IPS-18a (cell line): ENCODE measurements around the gene LEUTX.
A peak's percentile ranks its signal among the peaks of the same experiment; 100 is the strongest.
"Not testable (repeated sequence)": the region's sequence is repeated elsewhere in the genome, so short reads cannot be mapped to it uniquely, and the experiment has no call there.

Source experiments
- H3K27ac ChIP-seq: one replicate; pipeline ENCODE4 v1.5.1; 2013; ENCODE audit warnings: low read length
- H3K27me3 ChIP-seq: one replicate; pipeline ENCODE4 v1.6.1; 2013; ENCODE audit warnings: mild to moderate bottlenecking, low read length; ENCODE audit not compliant: control insufficient read depth, insufficient read depth
- H3K36me3 ChIP-seq: one replicate; pipeline ENCODE4 v1.6.1; 2013; ENCODE audit warnings: low read depth, low read length; ENCODE audit not compliant: control insufficient read depth
- H3K4me1 ChIP-seq: one replicate; pipeline ENCODE4 v1.6.1; 2013; ENCODE audit warnings: low read depth, low read length; ENCODE audit not compliant: control insufficient read depth
- H3K4me3 ChIP-seq: one replicate; pipeline ENCODE4 v1.5.1; 2013; ENCODE audit warnings: low read length
- H3K9ac ChIP-seq: one replicate; pipeline ENCODE4 v1.6.1; 2013; ENCODE audit warnings: mild to moderate bottlenecking, low read length, moderate library complexity
- H3K9me3 ChIP-seq: one replicate; pipeline ENCODE4 v1.6.1; 2013; ENCODE audit warnings: low read depth, low read length; ENCODE audit not compliant: control insufficient read depth

LEUTX gene

DNA sequence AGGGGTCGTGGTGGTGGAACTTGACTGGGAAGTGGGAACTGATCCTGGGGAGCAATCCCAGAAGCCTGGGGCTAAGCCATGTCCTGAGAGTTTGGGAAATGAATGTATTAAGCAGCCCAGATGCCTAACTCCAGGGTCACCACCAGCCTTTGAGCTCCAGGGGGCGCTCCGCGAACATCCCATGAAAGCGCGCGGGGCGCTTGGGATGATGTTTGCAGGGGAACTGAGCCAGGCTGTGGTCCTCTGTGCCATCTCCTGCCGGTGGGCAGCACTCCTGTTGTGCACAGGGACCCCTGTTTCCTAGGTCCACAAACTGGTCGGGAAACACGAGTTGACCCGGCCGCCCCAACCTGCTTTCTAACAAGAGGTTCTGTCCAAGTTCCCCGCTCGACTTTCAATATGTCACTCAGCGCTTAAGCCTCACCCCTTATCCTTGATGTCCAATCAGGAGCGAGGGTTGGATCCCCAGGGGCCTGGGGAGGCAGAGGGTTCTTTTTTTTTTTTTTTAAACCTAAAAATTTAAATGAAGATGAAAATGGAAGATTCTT lies 14.4 kb downstream of the LEUTX start:
- Histone ChIP-seq H3K36me3 (no peaks in the 10 kb centered on the region), H3K9ac (peak overlapping the region; percentile 22), H3K27ac (no peak overlapping the region)

DNA sequence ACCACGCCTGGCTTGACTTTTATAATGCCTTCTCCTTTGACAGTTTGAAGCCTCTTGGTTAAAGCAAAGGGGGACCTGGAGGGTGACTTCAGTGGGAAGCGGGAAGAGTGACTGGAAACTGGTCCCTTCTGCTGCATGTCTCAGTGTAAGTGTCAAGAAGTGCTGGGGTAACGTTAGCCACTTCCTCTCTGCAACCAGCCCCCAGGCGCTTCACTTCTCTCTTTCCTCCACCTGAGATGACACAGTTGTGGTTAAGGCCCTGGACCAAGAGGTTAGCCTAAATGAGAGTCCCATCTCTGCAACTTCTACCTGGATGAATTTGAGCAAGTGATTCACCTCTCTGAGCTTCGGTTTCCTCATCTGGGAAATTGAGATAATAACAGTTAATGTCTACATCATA lies 16.3 kb downstream of the LEUTX start:
- no peaks in the 10 kb centered on the region for H3K9me3 ChIP-seq
- H3K27ac ChIP-seq: no peak overlapping the region
- H3K27me3 ChIP-seq: no peaks in the 10 kb centered on the region
- no peaks in the 10 kb centered on the region for H3K36me3 ChIP-seq
- H3K4me1 ChIP-seq: peaks cover 18% of the 10 kb centered on the region
- H3K9ac ChIP-seq: no peak overlapping the region
- H3K4me3 ChIP-seq: no peak overlapping the region

More for the DNA sequence above, 14.4 kb downstream of the LEUTX start:
- Histone ChIP-seq H3K27me3 (no peaks in the 10 kb centered on the region), H3K4me1 (peaks cover 18% of the 10 kb centered on the region), H3K4me3 (peak overlapping the region; percentile 90), H3K9me3 (no peaks in the 10 kb centered on the region)

- H3K36me3 ChIP-seq: no peaks in the 10 kb centered on the region
- no peak overlapping the region for H3K27ac ChIP-seq
- peak overlapping the region; percentile 16 for H3K9ac ChIP-seq
- H3K9me3 ChIP-seq: no peaks in the 10 kb centered on the region
- H3K27me3 ChIP-seq: no peaks in the 10 kb centered on the region
- H3K4me1 ChIP-seq: peaks cover 18% of the 10 kb centered on the region
- H3K4me3 ChIP-seq: no peak overlapping the region
These were observed 17.4 kb downstream of the LEUTX start for GRCh38 chr19:39796000-39796498.

DNA sequence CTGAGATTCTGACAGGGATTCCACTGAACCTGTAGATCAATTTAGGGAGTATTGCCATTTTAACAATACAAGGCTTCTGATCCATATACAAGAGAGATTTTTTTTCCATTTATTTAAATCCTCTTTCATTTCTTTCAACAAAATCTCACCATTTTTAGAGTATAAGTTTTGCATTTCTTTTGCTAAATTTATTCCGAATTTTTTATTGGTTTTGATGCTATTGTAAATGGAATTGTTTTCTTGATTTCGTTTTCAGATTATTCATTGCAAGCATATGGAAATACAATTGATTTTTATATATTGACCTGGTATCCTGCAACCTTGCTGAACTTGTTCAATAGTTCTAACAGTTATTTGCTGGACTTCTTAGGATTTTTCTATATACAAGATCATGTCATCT lies 18.4 kb downstream of the LEUTX start:
- Histone ChIP-seq H3K27ac (no peak overlapping the region), H3K4me1 (peaks cover 18% of the 10 kb centered on the region), H3K9ac (no peak overlapping the region), H3K36me3 (no peaks in the 10 kb centered on the region), H3K4me3 (no peak overlapping the region), H3K9me3 (no peaks in the 10 kb centered on the region), H3K27me3 (no peaks in the 10 kb centered on the region)

DNA sequence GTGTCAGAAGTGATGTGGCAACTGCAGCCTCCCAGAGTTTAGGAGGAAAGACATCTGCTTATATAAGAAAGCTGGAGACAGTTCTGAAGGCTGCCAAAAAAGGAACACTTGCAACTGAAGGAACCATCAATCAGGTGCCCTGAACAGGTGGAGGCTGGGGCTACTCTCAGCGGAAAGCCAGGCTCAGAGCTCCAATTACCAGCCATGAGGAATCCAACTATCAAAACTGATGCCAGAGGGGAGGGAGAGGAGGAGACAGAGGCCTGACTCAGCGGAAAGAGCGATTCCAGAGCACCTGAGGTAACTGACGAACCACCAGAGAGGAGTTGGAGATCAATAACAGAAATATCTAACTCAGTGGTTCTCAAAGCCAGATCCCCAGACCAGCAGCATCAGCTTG lies 24.3 kb downstream of the LEUTX start:
- no peaks in the 10 kb centered on the region for H3K9me3 ChIP-seq
- no peak overlapping the region for H3K9ac ChIP-seq
- H3K4me1 ChIP-seq: peaks cover 5% of the 10 kb centered on the region
- H3K36me3 ChIP-seq: no peaks in the 10 kb centered on the region
- no peak overlapping the region for H3K27ac ChIP-seq
- H3K27me3 ChIP-seq: no peaks in the 10 kb centered on the region
- H3K4me3 ChIP-seq: no peak overlapping the region

DNA sequence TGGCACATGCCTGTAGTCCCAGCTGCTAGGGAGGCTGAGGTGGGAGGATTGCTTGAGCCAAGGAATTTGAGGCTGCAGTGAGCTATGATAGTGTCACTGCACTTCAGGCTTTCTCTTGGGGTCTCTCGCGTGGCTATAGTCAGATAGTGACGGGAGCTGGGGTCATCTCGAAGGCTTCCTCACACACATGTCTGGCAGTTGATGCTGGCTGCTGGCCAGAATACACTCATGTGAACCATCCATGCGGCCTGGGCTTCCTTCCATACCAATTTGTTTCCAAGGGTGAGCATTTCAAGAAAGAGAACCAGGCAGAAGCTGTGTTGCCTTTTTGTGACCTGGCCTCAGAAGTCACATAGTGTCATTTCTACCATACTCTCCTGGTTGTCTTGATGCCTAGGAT lies 26.4 kb downstream of the LEUTX start:
- Histone ChIP-seq H3K9ac (no peak overlapping the region), H3K27ac (no peak overlapping the region), H3K27me3 (no peaks in the 10 kb centered on the region), H3K4me3 (no peak overlapping the region), H3K9me3 (no peaks in the 10 kb centered on the region), H3K4me1 (peaks cover 5% of the 10 kb centered on the region), H3K36me3 (no peaks in the 10 kb centered on the region)

GRCh38 chr19:39807846-39808364 lies 29.3 kb downstream of the LEUTX start:
- H3K36me3 ChIP-seq: no peaks in the 10 kb centered on the region
- H3K9ac ChIP-seq: no peak overlapping the region
- H3K27ac ChIP-seq: no peak overlapping the region
- no peaks in the 10 kb centered on the region for H3K9me3 ChIP-seq
- H3K4me3 ChIP-seq: no peak overlapping the region
- H3K4me1 ChIP-seq: peaks cover 5% of the 10 kb centered on the region
- no peaks in the 10 kb centered on the region for H3K27me3 ChIP-seq

DNA sequence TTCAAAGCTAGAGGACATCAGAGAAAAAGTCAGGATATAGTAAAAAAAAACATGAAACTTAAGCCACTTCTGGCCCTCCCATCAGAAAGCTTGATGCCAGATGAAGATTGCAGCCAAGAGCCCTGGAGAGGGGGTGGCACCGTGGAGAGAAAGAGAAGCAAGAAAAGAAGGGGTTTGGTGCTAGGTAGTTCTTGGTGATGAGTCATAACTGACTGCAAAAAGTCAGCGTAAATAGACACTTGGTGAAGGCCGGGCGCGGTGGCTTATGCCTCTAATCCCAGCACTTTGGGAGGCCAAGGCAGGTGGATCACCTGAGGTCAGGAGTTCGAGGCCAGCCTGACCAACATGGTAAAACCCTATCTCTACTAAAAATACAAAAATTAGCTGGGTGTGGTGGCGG lies 30.0 kb downstream of the LEUTX start:
- H3K27me3 ChIP-seq, H3K4me3 ChIP-seq, H3K36me3 ChIP-seq, H3K9ac ChIP-seq, H3K4me1 ChIP-seq, H3K9me3 ChIP-seq, H3K27ac ChIP-seq: not testable (repeated sequence)

GRCh38 chr19:39809368-39809767 lies 30.7 kb downstream of the LEUTX start:
- Histone ChIP-seq H3K9ac (no peak overlapping the region), H3K36me3 (no peaks in the 10 kb centered on the region), H3K27ac (no peak overlapping the region), H3K4me1 (no peaks in the 10 kb centered on the region), H3K9me3 (no peaks in the 10 kb centered on the region), H3K4me3 (no peak overlapping the region), H3K27me3 (no peaks in the 10 kb centered on the region)

- Histone ChIP-seq H3K9ac (no peak overlapping the region), H3K27me3 (no peaks in the 10 kb centered on the region), H3K4me3 (no peak overlapping the region), H3K27ac (no peak overlapping the region), H3K36me3 (no peaks in the 10 kb centered on the region), H3K4me1 (no peaks in the 10 kb centered on the region), H3K9me3 (no peaks in the 10 kb centered on the region)
These were observed 31.8 kb downstream of the LEUTX start for GRCh38 chr19:39810424-39810823.

DNA sequence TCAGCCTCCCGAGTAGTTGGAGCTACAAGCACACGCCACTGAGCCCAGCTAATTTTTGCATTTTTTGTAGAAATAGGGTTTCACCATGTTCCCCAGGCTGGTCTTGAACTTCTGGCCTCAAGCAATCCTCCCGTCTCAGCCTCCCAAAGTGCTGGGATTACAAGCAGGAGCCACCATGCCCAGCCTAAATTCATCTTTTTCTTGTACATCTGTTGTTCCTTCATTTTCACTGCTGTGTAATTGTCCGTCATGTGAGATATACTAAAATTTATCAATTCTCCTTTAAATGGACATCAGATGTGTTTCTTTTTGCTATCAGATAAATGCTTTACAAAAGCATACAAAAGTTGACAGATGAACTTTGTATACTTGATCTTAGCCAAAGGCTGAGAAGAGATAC lies 32.4 kb downstream of the LEUTX start:
- H3K36me3 ChIP-seq: no peaks in the 10 kb centered on the region
- no peak overlapping the region for H3K4me3 ChIP-seq
- no peaks in the 10 kb centered on the region for H3K4me1 ChIP-seq
- H3K27ac ChIP-seq: no peak overlapping the region
- no peak overlapping the region for H3K9ac ChIP-seq
- no peaks in the 10 kb centered on the region for H3K9me3 ChIP-seq
- no peaks in the 10 kb centered on the region for H3K27me3 ChIP-seq

GRCh38 chr19:39813264-39813993 lies 34.8 kb downstream of the LEUTX start:
- no peak overlapping the region for H3K9ac ChIP-seq
- no peak overlapping the region for H3K4me3 ChIP-seq
- no peaks in the 10 kb centered on the region for H3K9me3 ChIP-seq
- no peaks in the 10 kb centered on the region for H3K4me1 ChIP-seq
- no peaks in the 10 kb centered on the region for H3K36me3 ChIP-seq
- H3K27ac ChIP-seq: no peak overlapping the region
- no peaks in the 10 kb centered on the region for H3K27me3 ChIP-seq
